ENCODE results near the gene CTDSP2.

DNA sequence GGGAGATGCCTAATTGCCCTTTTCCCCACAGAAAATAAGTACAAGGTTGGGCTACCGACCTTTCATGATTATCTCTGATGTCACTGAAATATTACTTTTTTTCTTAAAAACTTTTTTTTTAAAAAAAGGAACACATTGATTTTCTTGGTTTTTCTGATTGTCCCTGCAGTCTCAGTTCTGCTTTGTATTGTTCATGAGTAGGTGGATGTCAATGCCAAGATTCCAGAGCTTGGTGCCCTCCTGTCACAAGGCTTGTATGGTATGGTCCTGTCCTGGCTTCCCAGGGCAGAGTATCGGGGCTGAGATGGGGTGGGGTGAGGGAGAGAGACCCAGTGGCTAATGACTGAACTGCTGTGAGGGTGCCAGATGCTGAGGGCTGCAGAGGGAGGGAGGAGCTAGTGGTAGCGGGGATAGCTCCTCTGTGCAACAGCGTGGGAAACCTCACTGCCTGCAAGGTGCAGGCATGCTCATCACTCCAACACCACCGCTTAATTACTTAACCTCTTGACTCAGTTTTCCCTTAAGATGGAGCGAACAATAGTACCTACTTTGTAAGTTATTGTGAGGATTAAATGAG lies 4.4 kb upstream of the CTDSP2 start:
- no peak for TF ChIP-seq L3MBTL2 (conservative IDR thresholded peaks at IDR 0.05)
- TF ChIP-seq FOXK2 (IDR thresholded peaks at IDR 0.05): no peak
- no peak for TF ChIP-seq ZNF384 (IDR thresholded peaks at IDR 0.05)
- TF ChIP-seq NFRKB (IDR thresholded peaks at IDR 0.05): no peak
- TF ChIP-seq TARDBP (IDR thresholded peaks at IDR 0.05): no peak
- no peak for TF ChIP-seq SP1 (IDR thresholded peaks at IDR 0.05)
- no peak for TF ChIP-seq BHLHE40 (IDR thresholded peaks at IDR 0.05; ENCODE audit: borderline replicate concordance)
- TF ChIP-seq SUZ12 (IDR thresholded peaks at IDR 0.05): no peak
- no peak for TF ChIP-seq ELF4 (IDR thresholded peaks at IDR 0.05)
- TF ChIP-seq FOXA1 (IDR thresholded peaks at IDR 0.05): no peak
- TF ChIP-seq LEF1 (IDR thresholded peaks at IDR 0.05; ENCODE audit: borderline replicate concordance): no peak
- no peak for TF ChIP-seq FOXM1 (IDR thresholded peaks at IDR 0.05; ENCODE audit: borderline replicate concordance)
- no peak for TF ChIP-seq ARNT (IDR thresholded peaks at IDR 0.05)
- TF ChIP-seq CTBP1 (IDR thresholded peaks at IDR 0.05; ENCODE audit: borderline replicate concordance): no peak
